BE2C (cell line): ENCODE measurements around the gene VMP1.
"Not testable (repeated sequence)": the region's sequence is repeated elsewhere in the genome, so short reads cannot be mapped to it uniquely, and the experiment has no call there.

Source experiments
- DNase-seq: peaks from one replicate; pipeline ENCODE4 v3.0.0-alpha.2; 2020
- H3K27me3 ChIP-seq: fragments of 250-450 bp; sonication (Bioruptor Pico); 2 replicates; pipeline ENCODE4 v1.5.1; 2020; ENCODE audit warnings: mild to moderate bottlenecking
- H3K36me3 ChIP-seq: fragments of 250-450 bp; sonication (Bioruptor Pico); 2 replicates; pipeline ENCODE4 v1.5.1; 2020; ENCODE audit warnings: mild to moderate bottlenecking
- H3K4me1 ChIP-seq: fragments of 250-450 bp; sonication (Bioruptor Pico); 2 replicates; pipeline ENCODE4 v1.5.1; 2020
- H3K4me3 ChIP-seq: 2 replicates; pipeline ENCODE4 v1.5.1; 2011; ENCODE audit warnings: low read depth, low read length
- H3K9me3 ChIP-seq: fragments of 250-450 bp; sonication (Bioruptor Pico); 2 replicates; pipeline ENCODE4 v1.5.1; 2020
- TF ChIP-seq, protein P1 (sequence below): IDR thresholded peaks from 2 replicates; pipeline ENCODE4 v1.5.1; 2012; ENCODE audit warnings: mild to moderate bottlenecking, low read depth, low read length

VMP1 gene

DNA sequence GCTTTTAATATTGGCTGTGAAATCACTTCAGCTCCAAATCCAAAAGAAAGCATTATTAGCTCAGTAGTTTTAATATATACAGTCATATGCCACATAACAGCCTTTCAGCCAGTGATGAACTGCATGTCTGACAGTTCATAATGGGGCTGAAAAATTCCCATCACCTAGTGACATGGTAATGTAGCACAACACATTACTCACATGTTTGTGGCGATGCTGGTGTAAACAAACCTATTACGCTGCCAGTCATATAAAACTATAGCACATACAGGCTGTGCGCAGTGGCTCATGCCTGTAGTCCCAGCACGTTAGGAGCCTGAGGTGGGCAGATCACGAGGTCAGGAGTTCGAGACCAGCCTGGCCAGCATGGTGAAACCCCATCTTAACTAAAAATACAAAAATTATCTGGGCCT lies 93.1 kb downstream of the VMP1 start:
- Histone ChIP-seq H3K27me3 (no peaks in the 10 kb centered on the region), H3K36me3 (peaks cover 3% of the 10 kb centered on the region; the same call in 1 of the 2 replicates), H3K4me3 (no peak overlapping the region), H3K9me3 (no peaks in the 10 kb centered on the region), H3K4me1 (peaks cover 3% of the 10 kb centered on the region; the same call in 1 of the 2 replicates)
- no peak for DNase-seq
- TF ChIP-seq, protein P1, sequence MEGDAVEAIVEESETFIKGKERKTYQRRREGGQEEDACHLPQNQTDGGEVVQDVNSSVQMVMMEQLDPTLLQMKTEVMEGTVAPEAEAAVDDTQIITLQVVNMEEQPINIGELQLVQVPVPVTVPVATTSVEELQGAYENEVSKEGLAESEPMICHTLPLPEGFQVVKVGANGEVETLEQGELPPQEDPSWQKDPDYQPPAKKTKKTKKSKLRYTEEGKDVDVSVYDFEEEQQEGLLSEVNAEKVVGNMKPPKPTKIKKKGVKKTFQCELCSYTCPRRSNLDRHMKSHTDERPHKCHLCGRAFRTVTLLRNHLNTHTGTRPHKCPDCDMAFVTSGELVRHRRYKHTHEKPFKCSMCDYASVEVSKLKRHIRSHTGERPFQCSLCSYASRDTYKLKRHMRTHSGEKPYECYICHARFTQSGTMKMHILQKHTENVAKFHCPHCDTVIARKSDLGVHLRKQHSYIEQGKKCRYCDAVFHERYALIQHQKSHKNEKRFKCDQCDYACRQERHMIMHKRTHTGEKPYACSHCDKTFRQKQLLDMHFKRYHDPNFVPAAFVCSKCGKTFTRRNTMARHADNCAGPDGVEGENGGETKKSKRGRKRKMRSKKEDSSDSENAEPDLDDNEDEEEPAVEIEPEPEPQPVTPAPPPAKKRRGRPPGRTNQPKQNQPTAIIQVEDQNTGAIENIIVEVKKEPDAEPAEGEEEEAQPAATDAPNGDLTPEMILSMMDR = no peak

DNA sequence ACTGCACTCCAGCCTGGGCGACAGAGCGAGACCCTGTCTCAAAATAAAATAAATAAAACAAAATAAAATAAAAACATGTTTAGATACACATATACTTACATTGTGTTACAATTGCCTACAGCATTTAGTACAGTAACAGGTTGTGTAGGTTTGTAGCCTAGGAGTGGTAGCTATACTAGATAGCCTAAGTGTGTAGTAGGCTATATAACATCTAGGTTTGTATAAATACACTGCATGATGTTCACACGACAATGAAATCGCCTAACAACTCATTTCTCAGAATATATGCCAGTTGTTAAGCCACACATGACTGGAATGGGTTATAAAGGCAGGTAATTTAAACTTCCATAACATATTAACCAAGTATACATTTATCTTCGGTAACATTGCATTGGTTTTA lies 94.7 kb downstream of the VMP1 start:
- no peak for DNase-seq
- Histone ChIP-seq H3K36me3 (no peaks in the 10 kb centered on the region), H3K9me3 (no peaks in the 10 kb centered on the region), H3K4me1 (no peaks in the 10 kb centered on the region), H3K27me3 (no peaks in the 10 kb centered on the region), H3K4me3 (no peak overlapping the region)
- TF ChIP-seq, protein P1 = no peak

DNA sequence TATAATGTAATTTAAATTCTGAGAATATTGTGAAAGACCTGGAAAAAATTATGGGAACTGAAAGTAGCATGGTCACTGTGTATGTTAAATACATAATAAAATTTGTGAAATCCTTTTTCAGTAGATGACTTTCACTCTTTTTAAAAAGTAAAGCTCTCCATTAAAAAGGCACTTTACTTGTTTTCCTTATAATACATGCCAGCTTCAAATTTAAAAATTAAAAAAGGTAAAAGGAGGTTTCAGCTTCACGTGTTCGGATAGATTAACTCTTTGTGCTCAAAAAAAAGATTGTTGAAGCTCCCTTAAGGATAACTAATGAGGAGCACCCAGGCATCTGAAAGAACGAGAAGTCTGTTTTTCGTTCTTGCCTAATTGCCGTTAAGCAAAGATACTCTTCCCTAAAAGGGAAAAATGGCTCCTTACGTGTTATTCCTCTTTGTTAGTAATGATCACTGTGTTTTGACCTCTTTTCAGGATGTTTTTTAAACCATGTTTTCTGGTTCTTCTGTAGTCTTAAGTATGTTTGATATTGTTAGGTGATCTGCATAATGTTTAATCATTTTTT lies 97.5 kb downstream of the VMP1 start:
- Histone ChIP-seq H3K36me3 (no peaks in the 10 kb centered on the region; the same call in 1 of the 2 replicates), H3K4me1 (no peaks in the 10 kb centered on the region), H3K4me3 (peak overlapping the region; percentile 52), H3K9me3 (no peaks in the 10 kb centered on the region), H3K27me3 (no peaks in the 10 kb centered on the region)
- TF ChIP-seq, protein P1 = no peak
- DNase-seq = no peak

DNA sequence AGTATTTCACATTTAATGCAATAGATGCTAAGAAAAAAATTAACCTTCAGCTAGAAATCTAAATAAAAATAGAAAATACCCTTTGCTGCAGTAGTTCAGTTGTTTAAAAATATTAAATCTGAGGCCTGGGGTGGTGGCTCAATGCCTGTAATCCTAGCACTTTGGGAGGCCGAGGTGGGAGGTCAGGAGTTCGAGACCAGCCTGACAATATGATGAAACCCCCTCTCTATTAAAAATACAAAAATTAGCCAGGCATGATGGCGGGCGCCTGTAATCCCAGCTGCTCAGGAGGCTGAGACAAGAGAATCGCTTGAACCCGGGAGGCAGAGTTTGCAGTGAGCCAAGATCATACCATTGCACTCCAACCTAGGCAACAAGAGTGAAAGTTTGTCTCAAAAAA lies 98.9 kb downstream of the VMP1 start:
- H3K36me3 ChIP-seq, H3K9me3 ChIP-seq: not testable (repeated sequence)

DNA sequence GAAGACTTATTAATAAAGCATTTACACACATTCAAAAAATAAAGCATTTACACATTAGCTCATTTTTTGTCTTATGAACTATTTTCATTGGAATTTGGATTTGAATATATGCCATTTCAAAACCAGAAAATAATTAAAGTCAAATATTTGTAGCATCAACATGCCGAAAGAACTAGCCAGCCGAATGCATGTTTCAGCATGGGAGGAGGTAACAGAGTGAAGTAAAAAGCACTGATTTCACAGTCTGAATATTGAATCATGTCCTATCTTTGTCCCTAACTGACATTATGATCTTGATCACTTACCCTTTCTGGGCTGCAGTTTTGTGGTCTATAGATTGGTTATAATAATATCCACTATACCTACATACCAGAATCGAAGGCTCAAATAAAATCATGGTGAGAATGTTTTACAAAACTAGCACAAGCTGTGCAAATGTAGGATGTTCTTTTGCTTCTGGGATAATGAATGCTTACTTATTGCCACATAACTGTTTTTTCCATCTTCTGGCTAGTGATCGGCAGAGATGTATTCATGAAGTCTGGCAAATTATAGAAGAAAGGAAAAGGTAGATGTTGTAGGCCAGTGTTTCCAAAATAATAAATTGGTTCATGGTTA lies 100.5 kb downstream of the VMP1 start:
- TF ChIP-seq, protein P1 = no peak
- Histone ChIP-seq H3K9me3 (no peaks in the 10 kb centered on the region), H3K36me3 (peaks cover 6% of the 10 kb centered on the region), H3K27me3 (no peaks in the 10 kb centered on the region), H3K4me1 (no peaks in the 10 kb centered on the region), H3K4me3 (no peak overlapping the region)
- DNase-seq = no peak

More for the DNA sequence above, 98.9 kb downstream of the VMP1 start:
- not testable (repeated sequence) for DNase-seq, H3K4me1 ChIP-seq, H3K4me3 ChIP-seq, H3K27me3 ChIP-seq

DNA sequence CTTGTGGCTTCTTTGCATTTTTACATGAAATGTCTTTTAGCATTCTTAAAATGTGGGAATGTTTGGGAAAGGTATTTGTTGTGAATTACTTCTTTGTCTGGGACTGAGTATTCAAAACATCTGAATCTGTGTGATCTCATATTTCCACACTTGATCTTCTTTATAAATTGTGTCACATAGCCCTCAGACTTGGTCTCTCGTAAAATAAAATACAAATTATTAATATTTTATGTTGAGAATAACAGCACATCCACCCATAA lies 103.4 kb downstream of the VMP1 start:
- no peak overlapping the region for H3K4me3 ChIP-seq
- peaks cover 6% of the 10 kb centered on the region for H3K36me3 ChIP-seq
- H3K27me3 ChIP-seq = no peaks in the 10 kb centered on the region
- no peaks in the 10 kb centered on the region for H3K4me1 ChIP-seq
- no peaks in the 10 kb centered on the region for H3K9me3 ChIP-seq
- no peak for DNase-seq
- TF ChIP-seq, protein P1 = no peak
